ENCODE measurements around the gene DYNC1LI1.
"Not testable (repeated sequence)": the region's sequence is repeated elsewhere in the genome, so short reads cannot be mapped to it uniquely, and the experiment has no call there.

DYNC1LI1 gene

DNA sequence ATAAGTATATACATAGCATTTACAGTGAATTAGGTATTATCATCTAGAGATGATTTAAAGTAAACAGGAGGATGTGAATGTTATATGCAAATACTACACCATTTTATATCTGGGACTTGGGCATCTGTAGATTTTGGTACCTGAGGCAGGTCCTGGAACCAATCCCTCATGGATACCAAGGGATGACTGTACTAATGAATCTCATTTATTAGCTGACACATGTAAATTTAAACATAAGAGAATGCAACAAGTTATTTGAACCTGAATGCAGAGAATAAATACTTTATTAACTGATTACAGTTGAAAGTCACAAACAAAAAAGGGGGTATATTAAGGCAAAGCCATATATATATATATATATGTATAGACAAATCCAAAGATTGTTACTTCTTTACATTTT, 44.9 kb downstream of the DYNC1LI1 start:
- no peak for DNase-seq

DNA sequence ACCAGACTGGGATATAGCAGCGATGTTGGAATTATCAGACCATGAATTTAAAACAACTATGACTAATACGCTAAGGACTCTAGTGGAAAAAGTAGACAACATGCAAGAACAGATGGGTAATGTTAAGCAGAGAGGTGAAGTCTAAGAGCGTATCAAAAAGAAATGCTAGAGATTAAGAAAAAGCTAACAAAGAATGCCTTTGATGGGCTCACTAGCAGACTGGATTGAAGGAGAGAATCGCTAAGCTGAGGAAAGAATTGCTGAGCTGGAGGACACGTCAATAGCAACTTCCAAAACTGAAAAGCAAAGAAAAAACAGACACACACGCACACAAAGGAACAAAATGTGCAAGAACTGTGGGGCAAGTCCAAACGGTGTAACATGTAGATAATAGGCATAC, 48.0 kb downstream of the DYNC1LI1 start:
- DNase-seq: no peak

DNA sequence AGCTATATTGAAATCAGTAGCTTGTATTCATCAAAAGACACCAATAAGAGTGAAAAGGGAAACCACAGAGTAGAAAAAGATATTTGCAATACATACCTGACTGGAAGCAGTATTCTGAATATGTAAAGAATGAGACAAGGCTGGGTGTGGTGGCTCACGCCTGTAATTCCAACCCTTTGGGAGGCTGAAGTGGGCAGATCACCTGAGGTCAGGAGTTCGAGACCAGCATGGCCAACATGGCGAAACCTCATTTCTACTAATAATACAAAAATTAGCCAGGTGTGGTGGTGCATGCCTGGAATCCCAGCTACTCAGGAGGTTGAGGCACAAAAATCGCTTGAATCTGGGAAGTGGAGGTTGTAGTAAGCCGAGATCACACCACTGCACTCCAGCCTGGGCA, 51.7 kb downstream of the DYNC1LI1 start:
- not testable (repeated sequence) for DNase-seq

DNA sequence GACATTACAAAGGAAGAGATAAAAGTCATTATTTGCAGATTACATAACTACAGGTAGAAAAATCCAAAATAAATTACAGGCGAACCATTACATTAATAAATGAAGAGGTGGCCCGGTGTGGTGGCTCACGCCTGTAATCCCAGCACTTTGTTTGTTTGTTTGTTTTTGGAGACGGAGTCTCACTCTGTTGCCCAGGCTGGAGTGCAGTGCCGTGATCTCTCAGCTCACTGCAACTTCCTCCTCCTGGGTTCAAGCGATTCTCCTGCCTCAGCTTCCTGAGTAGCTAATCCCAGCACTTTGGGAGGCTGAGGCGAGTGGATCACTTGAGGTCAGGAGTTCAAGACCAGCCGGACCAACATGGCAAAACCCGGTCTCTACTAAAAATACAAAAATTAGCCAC, 53.9 kb downstream of the DYNC1LI1 start:
- DNase-seq: not testable (repeated sequence)

DNA sequence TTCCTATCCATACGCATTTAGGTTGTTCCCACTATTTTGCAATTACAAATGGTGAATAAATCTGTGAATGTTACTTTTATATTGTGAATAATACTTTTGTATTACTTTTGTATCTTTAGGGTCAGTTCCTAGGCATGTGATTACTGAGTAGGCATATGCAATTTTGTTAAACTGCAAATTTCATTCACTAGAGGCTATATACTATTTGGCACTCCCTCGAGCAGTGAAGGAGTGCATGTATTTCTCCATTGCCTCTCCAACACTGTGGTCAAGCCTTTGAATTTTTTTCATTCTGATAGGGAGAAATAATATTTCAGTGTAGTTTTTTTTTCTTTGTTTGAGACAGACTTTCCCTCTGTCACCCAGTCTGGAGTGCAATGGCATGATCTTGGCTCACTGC, 59.7 kb downstream of the DYNC1LI1 start:
- DNase-seq: no peak

DNA sequence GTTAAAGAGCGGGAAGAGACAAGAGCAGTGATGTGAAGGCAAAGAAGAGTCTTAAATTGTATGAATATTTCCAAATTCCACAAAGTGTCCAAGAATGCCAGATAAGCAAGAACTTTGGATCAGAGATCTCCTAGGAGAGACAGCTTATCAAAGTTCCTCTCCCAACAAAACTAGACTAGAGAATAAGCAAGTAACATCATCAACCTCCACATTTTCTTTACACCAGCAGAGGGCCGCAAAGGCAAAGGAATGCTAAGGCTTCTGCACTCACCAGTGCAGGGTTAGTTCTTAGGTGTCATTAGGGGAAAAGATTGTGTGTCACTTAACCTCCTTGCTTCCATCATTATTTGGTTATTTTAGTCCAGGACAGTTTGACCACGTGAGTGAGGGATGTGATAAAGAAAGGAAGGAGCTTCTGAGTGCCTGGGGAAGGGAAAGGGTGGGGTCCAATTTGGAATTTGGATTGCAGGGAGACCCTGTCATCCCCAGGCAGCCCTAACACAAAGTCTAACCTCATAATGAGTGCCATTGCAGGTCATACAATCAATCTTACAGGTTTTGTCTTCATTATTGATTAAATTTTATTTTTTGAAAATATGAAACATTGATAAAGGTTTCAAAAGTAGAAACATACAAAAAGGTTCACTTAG, 60.5 kb downstream of the DYNC1LI1 start:
- peak; percentile 85 for DNase-seq

GRCh38 chr3:32508711-32509110, 61.9 kb downstream of the DYNC1LI1 start:
- no peak for DNase-seq

- no peak for DNase-seq
Observed at GRCh38 chr3:32506466-32506865, 64.2 kb downstream of the DYNC1LI1 start.

DNA sequence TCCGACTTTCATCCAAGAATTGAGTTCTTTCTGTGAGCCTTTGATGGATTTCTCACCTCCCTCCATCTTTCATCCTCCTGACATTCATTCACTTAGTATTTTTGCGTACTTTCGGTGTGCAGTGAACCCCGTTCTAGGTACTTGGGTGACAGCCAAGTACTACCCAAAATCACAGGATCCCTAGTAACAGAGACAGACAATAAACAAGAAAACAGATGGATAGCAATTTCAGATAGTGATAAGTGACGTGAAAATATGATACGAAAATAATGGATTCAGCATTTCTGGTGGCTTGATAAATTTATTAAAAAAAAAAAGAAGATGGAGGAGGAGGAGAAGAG, 67.7 kb downstream of the DYNC1LI1 start:
- no peak for DNase-seq

DNA sequence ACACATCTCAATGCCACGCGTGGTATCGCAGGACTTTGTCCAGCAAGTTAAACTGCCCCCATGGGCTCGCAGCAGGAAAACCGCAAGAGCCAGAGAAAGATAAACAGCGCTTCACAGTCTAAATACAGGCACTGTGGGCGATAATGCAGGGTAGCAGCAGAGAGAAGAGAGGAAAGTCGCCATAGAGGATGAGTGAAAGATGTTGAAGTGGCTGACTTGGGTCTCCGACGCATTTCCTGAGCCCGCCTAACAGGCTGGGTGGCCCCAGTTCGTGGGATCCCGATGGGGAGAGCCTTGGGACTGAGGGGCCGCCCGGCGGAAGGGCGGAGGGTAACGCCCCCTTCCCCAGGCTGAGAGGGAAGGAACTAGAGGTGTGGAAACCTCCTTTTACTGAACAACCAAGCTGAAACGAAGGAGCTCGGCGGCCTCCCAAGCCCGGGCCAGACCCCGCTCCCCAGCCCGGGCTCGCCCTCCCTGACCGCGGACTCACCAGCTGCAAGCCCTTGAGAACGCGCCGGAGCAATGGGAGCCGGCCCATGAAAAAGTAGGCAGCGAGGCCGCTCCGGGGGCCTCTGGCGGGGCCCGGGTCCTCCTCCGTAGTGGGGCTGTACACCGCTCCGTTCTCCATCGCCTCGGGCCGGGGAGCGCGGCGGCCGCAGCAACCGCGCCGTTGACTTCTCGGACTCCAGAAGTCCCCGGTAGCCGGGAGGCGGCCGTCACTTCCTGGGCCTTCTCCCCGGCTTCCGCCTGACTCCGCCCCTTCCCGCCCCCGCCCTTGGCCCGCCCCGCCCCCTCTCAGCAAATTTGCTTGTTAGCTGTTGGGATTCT, 68.3 kb downstream of the DYNC1LI1 start, which contains the start of gene CMTM6:
TSS of gene CMTM6 (minus strand) at position 735 of the 828 bp plus-strand sequence. CDS start at position 628, 107 bp downstream.
- peak; percentile 83 for DNase-seq

DNA sequence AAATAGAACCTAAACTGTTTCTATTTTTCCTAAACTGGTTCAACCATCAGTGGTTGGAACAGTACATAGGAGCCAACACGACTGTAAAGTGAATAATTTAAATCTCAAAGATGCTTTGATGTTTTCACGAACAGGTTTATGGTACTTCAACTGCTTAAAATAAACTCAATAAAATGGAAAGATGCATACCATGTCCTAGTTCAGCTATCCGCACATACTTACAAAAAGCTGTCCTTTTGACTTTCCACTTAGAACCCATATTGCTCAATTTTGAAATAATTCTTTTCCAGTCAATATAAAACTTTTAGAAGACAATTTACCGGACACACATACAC, 68.9 kb downstream of the DYNC1LI1 start:
- DNase-seq: no peak

- DNase-seq: peak; percentile 33
Observed at GRCh38 chr3:32500880-32501782, 69.5 kb downstream of the DYNC1LI1 start.

GRCh38 chr3:32500231-32500630, 70.4 kb downstream of the DYNC1LI1 start:
- DNase-seq: peak; percentile 38

GRCh38 chr3:32499585-32499984, 71.1 kb downstream of the DYNC1LI1 start:
- DNase-seq: no peak

DNA sequence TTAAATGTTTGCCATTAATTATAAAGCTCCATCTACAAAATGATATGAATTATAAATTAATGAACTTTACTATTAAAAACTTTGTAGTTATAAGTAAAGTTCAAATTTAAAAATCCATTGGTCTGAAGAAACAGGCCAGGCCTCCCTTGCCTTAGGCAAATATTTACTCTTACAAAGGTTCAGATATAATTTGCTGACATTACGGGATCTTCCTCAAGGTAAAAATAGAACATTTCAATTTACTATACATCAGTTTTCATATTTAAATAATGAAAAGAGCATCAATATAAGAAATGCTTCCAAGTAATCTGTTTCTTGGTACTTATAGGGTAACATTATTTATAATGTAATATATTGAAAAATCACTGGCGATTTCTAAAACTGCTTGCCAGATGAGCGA, 71.7 kb downstream of the DYNC1LI1 start:
- DNase-seq: no peak

- no peak for DNase-seq
Observed at GRCh38 chr3:32498252-32498651, 72.4 kb downstream of the DYNC1LI1 start.

- no peak for DNase-seq
Observed at GRCh38 chr3:32495609-32496008, 75.0 kb downstream of the DYNC1LI1 start.

GRCh38 chr3:32495085-32495484, 75.6 kb downstream of the DYNC1LI1 start:
- DNase-seq: no peak

- no peak for DNase-seq
Observed at GRCh38 chr3:32493437-32494414, 76.9 kb downstream of the DYNC1LI1 start.

GRCh38 chr3:32492684-32493436, 77.8 kb downstream of the DYNC1LI1 start:
- DNase-seq: no peak

DNA sequence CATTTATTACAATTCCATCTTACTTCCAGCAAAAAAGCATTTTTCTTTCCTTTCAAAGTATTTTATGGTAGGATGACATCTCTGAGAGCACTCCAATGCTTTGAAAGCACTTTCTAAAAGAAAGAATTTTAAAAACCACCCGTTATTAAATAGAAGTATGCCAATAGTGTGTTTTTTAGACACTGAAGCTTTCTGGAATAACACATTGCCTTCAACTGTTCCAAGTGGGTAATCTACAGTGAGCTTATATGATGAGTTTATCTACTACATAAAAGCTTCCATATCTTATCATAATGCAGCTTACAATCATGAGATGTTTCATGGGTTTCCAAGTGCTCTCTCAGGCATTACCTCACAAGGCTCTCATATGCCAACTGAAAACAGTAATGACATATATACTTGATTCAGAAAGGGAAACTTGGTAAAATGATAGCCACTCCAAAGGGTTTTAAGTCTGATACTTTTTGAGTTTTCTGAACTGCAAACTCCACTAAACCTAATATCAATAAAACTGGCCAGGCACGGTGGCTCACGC, 82.1 kb downstream of the DYNC1LI1 start:
- peak; percentile 51 for DNase-seq

Measured in hematopoietic multipotent progenitor cell treated with erythropoietin and hydrocortisone succinate and interleukin-3 and kit ligand, for 8 days (in vitro differentiated cells).